HEK293T (cell line): ENCODE measurements around the gene NPAS4.

Experiments
- CTCF ChIA-PET: fragments of 350-600 bp; formaldehyde crosslinking; extraction: SDS; loops from one replicate; lab custom pipeline; 2021; ENCODE audit warnings: antibody characterized with exemption, inconsistent platforms; lab: Yijun Ruan, JAX
- POLR2A ChIA-PET: fragments of 350-600 bp; formaldehyde crosslinking; extraction: SDS; loops from one replicate; lab custom pipeline; 2020; ENCODE audit warnings: antibody characterized with exemption, inconsistent platforms; lab: Yijun Ruan, JAX
- DNase-seq: peaks from one replicate; pipeline ENCODE4 v3.0.0; 2012; ENCODE audit warnings: mixed read lengths; ENCODE audit errors: extremely low spot score
- ARNT ChIP-seq: fragments of 450-650 bp; IDR thresholded peaks from 2 replicates; pipeline ENCODE4 v1.6.1; 2017; ENCODE audit warnings: mild to moderate bottlenecking
- BHLHE40 ChIP-seq: fragments of 450-650 bp; IDR thresholded peaks from 2 replicates; pipeline ENCODE4 v1.6.1; 2016; ENCODE audit warnings: mild to moderate bottlenecking, moderate library complexity, borderline replicate concordance
- CTBP1 ChIP-seq: fragments of 450-650 bp; IDR thresholded peaks from 2 replicates; pipeline ENCODE4 v1.6.1; 2016; ENCODE audit warnings: borderline replicate concordance
- ELF4 ChIP-seq: fragments of 450-650 bp; IDR thresholded peaks from 2 replicates; pipeline ENCODE4 v1.6.1; 2017; ENCODE audit warnings: antibody characterized with exemption
- FOXA1 ChIP-seq: fragments of 450-650 bp; IDR thresholded peaks from 2 replicates; pipeline ENCODE4 v1.6.1; 2016; ENCODE audit warnings: mild to moderate bottlenecking
- FOXK2 ChIP-seq: fragments of 450-650 bp; IDR thresholded peaks from 2 replicates; pipeline ENCODE4 v1.6.1; 2016; ENCODE audit warnings: mild to moderate bottlenecking
- FOXM1 ChIP-seq: fragments of 450-650 bp; IDR thresholded peaks from 2 replicates; pipeline ENCODE4 v1.6.1; 2017; ENCODE audit warnings: mild to moderate bottlenecking, borderline replicate concordance
- HDGF ChIP-seq: fragments of 450-650 bp; IDR thresholded peaks from 2 replicates; pipeline ENCODE4 v1.6.1; 2017; ENCODE audit warnings: antibody characterized with exemption, borderline replicate concordance
- L3MBTL2 ChIP-seq: fragments of 450-650 bp; conservative IDR thresholded peaks from 2 replicates; pipeline ENCODE4 v1.6.1; 2016; ENCODE audit warnings: mild to moderate bottlenecking
- LEF1 ChIP-seq: fragments of 450-650 bp; IDR thresholded peaks from 2 replicates; pipeline ENCODE4 v1.6.1; 2017; ENCODE audit warnings: mild to moderate bottlenecking, borderline replicate concordance
- NFRKB ChIP-seq: fragments of 450-650 bp; IDR thresholded peaks from 2 replicates; pipeline ENCODE4 v1.6.1; 2016; ENCODE audit warnings: mild to moderate bottlenecking, moderate library complexity
- PKNOX1 ChIP-seq: fragments of 450-650 bp; IDR thresholded peaks from 2 replicates; pipeline ENCODE4 v1.6.1; 2016
- SP1 ChIP-seq: fragments of 450-650 bp; IDR thresholded peaks from 2 replicates; pipeline ENCODE4 v1.6.1; 2017
- SUZ12 ChIP-seq: fragments of 450-650 bp; IDR thresholded peaks from 2 replicates; pipeline ENCODE4 v1.6.1; 2016; ENCODE audit warnings: mild to moderate bottlenecking
- TARDBP ChIP-seq: fragments of 450-650 bp; IDR thresholded peaks from 2 replicates; pipeline ENCODE4 v1.6.1; 2016
- ZNF384 ChIP-seq: fragments of 450-650 bp; IDR thresholded peaks from 2 replicates; pipeline ENCODE4 v1.6.1; 2016

NPAS4 gene

GRCh38 chr11:66448523-66448922 lies 27.7 kb downstream of the NPAS4 start:
- CTCF ChIA-PET = no interaction called here
- TF ChIP-seq BHLHE40 = no peak
- no peak for TF ChIP-seq SP1
- no peak for TF ChIP-seq FOXM1
- no peak for TF ChIP-seq TARDBP
- no peak for TF ChIP-seq ARNT
- no peak for TF ChIP-seq HDGF
- TF ChIP-seq L3MBTL2 = no peak
- no peak for TF ChIP-seq FOXK2
- no peak for TF ChIP-seq ZNF384
- POLR2A ChIA-PET = no interaction called here
- no peak for DNase-seq

GRCh38 chr11:66450560-66450959 lies 29.7 kb downstream of the NPAS4 start:
- POLR2A ChIA-PET = no interaction called here
- CTCF ChIA-PET = no interaction called here
- TF ChIP-seq NFRKB (no peak), FOXK2 (no peak), PKNOX1 (no peak), ARNT (no peak), ELF4 (no peak), CTBP1 (no peak), SUZ12 (no peak), LEF1 (no peak), BHLHE40 (no peak), TARDBP (no peak), HDGF (no peak), L3MBTL2 (no peak), FOXA1 (no peak)
- no peak for DNase-seq

GRCh38 chr11:66451663-66452062 lies 30.8 kb downstream of the NPAS4 start:
- CTCF ChIA-PET = no interaction called here
- DNase-seq = no peak
- no peak for TF ChIP-seq FOXK2
- no peak for TF ChIP-seq NFRKB
- TF ChIP-seq ELF4 = no peak
- TF ChIP-seq ZNF384 = no peak
- no peak for TF ChIP-seq HDGF
- TF ChIP-seq CTBP1 = no peak
- no peak for TF ChIP-seq FOXA1
- no peak for TF ChIP-seq SUZ12
- no peak for TF ChIP-seq PKNOX1
- no peak for TF ChIP-seq SP1
- TF ChIP-seq TARDBP = no peak
- no peak for TF ChIP-seq BHLHE40
- no peak for TF ChIP-seq ARNT
- TF ChIP-seq LEF1 = no peak
- TF ChIP-seq FOXM1 = no peak
- no peak for TF ChIP-seq L3MBTL2
- POLR2A ChIA-PET = no interaction called here

DNA sequence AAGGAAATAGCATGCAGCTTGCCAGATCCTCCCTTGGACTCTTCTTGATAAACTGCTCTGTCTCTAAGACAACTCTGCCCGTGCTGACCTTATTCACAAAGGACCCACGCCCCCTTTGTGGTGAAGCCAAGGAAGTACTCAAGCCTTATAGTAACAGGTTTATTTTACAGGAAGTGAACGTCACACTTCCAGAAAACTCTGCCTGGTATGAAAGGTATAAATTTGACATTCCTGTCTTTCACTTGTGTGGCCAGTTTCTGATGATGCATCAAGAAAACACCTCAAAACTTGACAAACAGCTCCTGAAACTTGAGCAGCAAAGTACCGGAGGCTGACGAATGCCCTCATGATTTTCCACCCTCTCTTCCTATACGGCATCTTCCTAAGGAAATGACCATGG lies 33.4 kb downstream of the NPAS4 start:
- CTCF ChIA-PET = no interaction called here
- DNase-seq = no peak
- POLR2A ChIA-PET = interaction anchor here (0.9 to 1.3 kb wide), 2 partner anchors 13 to 15 kb away, joined by 3 to 5 read pairs; partner anchors contain the start of genes MRPL11 and PELI3

GRCh38 chr11:66454828-66455227 lies 34.0 kb downstream of the NPAS4 start:
- POLR2A ChIA-PET = interaction anchor here (1.3 kb wide), 1 partner anchor 16 kb away, joined by 5 read pairs; the partner anchor contains the start of gene MRPL11
- TF ChIP-seq FOXM1 = no peak
- CTCF ChIA-PET = interaction anchor here (0.9 kb wide), 1 partner anchor 66 kb away, joined by 5 read pairs; no protein-coding TSS in a partner anchor
- no peak for DNase-seq

More for the DNA sequence above, 33.4 kb downstream of the NPAS4 start:
- TF ChIP-seq SP1 = no peak
- no peak for TF ChIP-seq NFRKB
- TF ChIP-seq ARNT = no peak
- TF ChIP-seq LEF1 = no peak
- TF ChIP-seq PKNOX1 = no peak
- TF ChIP-seq FOXK2 = no peak
- no peak for TF ChIP-seq ELF4
- TF ChIP-seq ZNF384 = no peak
- no peak for TF ChIP-seq CTBP1
- TF ChIP-seq TARDBP = no peak
- TF ChIP-seq SUZ12 = no peak
- TF ChIP-seq FOXA1 = no peak
- TF ChIP-seq BHLHE40 = no peak
- TF ChIP-seq HDGF = no peak
- TF ChIP-seq L3MBTL2 = no peak

DNA sequence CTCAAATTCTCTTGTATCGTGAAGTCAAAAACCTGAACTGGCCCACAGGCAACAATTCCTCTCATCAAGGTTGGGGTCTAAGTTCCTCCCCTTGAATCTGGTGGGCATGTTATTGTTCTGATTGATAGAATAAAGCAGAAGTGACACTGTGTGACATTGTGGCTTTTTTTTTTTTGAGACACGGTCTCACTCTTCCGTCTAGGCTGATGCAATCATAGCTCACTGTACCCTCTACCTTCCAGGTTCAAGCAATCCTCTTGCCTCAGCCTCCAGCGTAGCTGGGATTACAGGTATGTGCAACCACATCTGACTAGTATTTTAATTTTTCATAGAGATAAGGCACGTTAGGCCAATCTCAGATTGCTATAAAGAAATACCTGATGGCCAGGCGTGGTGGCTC lies 37.0 kb downstream of the NPAS4 start:
- CTCF ChIA-PET = interaction anchor here (0.7 kb wide), 1 partner anchor 220 kb away, joined by 3 read pairs; no protein-coding TSS in a partner anchor
- POLR2A ChIA-PET = no interaction called here
- DNase-seq = no peak
- no peak for TF ChIP-seq L3MBTL2
- TF ChIP-seq FOXM1 = no peak
- no peak for TF ChIP-seq NFRKB
- TF ChIP-seq BHLHE40 = no peak
- no peak for TF ChIP-seq ELF4
- TF ChIP-seq SP1 = no peak
- no peak for TF ChIP-seq HDGF
- TF ChIP-seq CTBP1 = no peak
- no peak for TF ChIP-seq FOXA1
- TF ChIP-seq LEF1 = no peak
- no peak for TF ChIP-seq PKNOX1
- no peak for TF ChIP-seq ARNT
- no peak for TF ChIP-seq TARDBP
- no peak for TF ChIP-seq FOXK2
